Vagina (tissue), 2 donors: Measurements from ENCODE around the gene CD109.

Source experiments
- CTCF ChIP-seq, 3 experiments: fragments of 450-650 bp in 2 of 3; fragments of 200-600 bp in 1 of 3; sonication (generic) in 1 of 3; IDR thresholded peaks; one replicate each; pipeline ENCODE4 v1.5.1; 2017 to 2019; ENCODE audit warnings: antibody characterized with exemption in 3 of 3, mild to moderate bottlenecking in 2 of 3, moderate library complexity in 2 of 3
- POLR2A ChIP-seq, 2 donors: fragments of 450-650 bp; IDR thresholded peaks; one replicate each; pipeline ENCODE4 v1.6.1; 2017; ENCODE audit warnings: antibody characterized with exemption in 2 of 2, mild to moderate bottlenecking in 2 of 2, moderate library complexity in 2 of 2
- POLR2AphosphoS5 ChIP-seq, 2 donors: sonication (generic); formaldehyde crosslinking; IDR thresholded peaks; one replicate each; pipeline ENCODE4 v1.9.0; 2017; ENCODE audit warnings: antibody characterized with exemption in 2 of 2, mild to moderate bottlenecking in 2 of 2, low read depth in 1 of 2; ENCODE audit not compliant: insufficient read depth in 1 of 2

GRCh38 chr6:73704260-73704659 lies 8.3 kb downstream of the CD109 start:
- no peak for TF ChIP-seq CTCF (IDR thresholded peaks at IDR 0.05)
- TF ChIP-seq POLR2AphosphoS5 (IDR thresholded peaks at IDR 0.05; ENCODE audit: insufficient read depth in 1 of 2, low read depth in 1 of 2) = peak in 1 of 2 donors; percentile 75
- no peak for TF ChIP-seq POLR2A (IDR thresholded peaks at IDR 0.05)
